Left kidney (tissue), 2 donors: ENCODE results near the gene HOXB6. TPM values are rescaled to one million over a fixed set of nuclear protein-coding genes. Genes with fewer than 3 reads are reported as not detected.

Experiments
- DNase-seq: peaks from one replicate; pipeline ENCODE4 v3.0.0-alpha.2; 2013
- polyA plus RNA-seq: library from polyadenylated mRNA; unstranded; fragments of 120-200 nt; gene quantifications from one replicate; pipeline ENCODE4 v1.2.1, GENCODE V29; 2013; ENCODE audit not compliant: insufficient read length

Gene HOXB6
- polyA plus RNA-seq, 1 donor, result 98.2 TPM

GRCh38 chr17:48636177-48637018 is 31.6 kb upstream of the HOXB6 start:
- peak; percentile 90 for DNase-seq

- no peak for DNase-seq
These were observed 29.9 kb upstream of the HOXB6 start for GRCh38 chr17:48634493-48635208.

DNA sequence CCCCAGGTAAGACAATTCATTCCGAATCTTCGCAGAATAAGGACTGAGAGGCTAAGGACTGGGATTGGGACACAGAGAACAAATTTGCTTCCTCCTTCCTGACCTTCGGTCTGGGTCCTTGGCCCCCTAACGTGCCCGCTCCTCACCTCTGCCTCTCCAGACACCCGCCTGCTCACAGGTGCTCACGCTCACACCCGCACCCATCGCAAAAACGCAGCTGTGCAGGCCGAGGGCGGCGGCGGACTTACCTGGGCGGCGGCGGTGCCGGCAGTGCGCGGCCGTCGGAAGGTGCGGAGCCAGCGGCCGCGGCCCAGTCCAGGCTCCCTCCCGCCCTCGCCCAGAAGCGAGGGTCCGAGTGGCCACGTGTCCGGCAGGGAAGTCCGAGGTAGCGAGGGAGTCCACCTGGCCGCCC is 28.5 kb upstream of the HOXB6 start:
- no peak for DNase-seq

DNA sequence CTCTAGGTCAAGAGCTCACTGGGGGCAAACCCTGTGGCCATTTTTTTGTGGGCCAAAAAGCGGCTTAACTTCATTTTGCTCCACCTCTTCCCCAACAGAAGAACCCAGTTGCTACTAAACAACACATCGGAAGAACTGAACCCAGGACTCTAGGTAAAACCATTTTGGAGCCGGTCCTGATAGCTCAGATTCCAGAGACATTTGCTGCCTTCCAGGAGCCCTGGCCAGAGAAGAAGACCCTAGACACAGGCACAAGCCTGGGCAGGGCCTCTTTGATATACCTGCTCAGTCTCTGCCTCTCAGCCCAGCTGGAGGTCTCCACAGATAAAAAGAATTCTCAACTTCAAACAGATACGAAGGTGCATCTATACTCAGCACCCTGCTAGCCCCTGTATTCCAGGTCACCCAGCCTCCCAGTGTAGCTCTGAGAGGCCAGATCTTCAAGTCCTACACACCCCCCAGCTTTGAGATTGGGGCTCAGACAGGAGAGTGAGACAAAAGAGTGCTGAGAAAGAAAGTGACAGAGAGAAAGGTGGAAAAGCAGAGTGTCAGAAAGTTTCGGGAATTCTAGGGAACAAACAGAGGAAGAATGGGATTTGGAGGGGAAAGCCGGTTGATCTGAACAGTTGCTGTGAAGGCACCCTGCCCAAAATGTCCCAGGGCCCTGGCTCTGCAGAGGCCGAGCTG is 27.9 kb upstream of the HOXB6 start:
- DNase-seq, result no peak

GRCh38 chr17:48631693-48632578 is 27.1 kb upstream of the HOXB6 start:
- no peak for DNase-seq

DNA sequence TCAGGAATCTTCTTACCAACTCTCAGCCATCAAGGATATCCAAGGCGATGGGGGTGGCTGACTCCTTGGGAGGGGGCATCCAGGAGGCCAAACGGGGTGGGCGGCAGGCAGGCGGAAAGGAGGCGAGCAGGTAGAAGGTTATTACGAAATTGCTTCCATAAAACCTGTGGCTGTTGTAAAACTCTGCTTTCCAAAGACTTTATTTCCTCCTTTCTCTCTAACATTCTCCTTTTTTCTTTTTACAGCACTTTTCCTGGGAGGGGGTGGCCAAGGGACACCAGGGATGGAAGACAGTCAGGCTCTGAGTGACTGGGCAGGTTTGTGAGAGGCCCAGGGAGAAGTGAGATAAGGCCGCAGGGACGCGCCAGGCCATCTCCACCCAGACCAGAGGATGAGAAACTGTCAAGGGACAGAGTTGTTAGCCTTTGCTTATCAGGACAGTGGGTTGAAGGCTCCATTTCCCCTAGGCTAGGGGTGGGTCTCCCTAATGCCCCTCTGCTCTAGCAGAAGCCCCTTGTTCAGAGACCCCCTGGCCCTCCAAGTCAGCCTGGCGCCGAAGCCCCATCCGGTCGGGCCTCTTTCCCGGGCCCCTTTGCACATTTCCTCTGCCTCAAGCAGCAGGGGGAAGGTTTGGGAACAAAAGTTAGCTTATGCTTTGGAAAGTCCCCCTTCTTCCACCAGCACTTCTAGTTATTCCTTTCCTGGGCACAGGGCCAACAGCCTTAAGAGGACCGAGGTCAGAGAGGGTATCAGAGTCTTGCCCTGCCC is 26.3 kb upstream of the HOXB6 start:
- DNase-seq, result no peak

DNA sequence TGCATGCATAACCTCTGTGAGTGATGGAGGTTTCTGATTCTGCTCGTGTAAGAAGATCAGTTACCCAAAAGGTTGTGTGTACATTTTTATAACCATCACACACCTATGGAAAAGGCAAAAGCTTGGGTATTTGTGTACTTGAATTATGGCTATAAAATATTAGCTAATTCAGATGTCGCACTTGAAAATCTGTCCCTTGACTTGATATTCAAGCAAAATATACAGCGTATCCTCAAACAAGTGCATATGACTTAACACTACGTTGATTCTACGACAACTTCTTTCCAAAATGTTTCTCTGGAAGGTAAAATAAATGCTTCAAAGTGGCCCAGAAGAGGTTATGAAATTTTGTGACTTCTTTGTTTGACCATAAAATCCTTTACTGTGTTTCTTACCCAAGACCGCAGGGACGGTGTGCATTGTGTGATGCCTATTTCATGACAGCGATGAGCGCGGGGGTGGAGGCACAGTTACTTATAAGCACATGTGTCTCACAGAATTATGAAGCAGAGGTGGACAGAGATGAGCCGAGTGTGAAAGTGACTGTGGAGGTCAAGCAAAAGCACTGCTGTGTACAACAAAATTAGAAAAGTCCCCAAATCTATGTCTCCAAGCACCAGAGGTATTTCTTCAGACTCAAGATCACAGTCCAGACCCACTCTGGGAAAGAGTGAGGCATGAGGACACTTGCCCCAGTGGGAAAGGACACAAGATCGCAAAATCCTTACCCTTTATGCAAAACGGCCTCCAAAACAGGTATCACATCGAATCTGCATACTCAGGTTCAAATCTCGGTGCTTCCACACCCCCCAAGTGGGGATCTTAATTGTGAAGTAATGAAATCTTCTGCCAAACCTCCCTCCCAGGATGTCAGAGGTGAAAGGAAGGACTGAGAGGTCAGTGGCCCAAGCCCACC is 25.5 kb upstream of the HOXB6 start:
- DNase-seq, result no peak

GRCh38 chr17:48629411-48629759 is 24.6 kb upstream of the HOXB6 start:
- no peak for DNase-seq

DNA sequence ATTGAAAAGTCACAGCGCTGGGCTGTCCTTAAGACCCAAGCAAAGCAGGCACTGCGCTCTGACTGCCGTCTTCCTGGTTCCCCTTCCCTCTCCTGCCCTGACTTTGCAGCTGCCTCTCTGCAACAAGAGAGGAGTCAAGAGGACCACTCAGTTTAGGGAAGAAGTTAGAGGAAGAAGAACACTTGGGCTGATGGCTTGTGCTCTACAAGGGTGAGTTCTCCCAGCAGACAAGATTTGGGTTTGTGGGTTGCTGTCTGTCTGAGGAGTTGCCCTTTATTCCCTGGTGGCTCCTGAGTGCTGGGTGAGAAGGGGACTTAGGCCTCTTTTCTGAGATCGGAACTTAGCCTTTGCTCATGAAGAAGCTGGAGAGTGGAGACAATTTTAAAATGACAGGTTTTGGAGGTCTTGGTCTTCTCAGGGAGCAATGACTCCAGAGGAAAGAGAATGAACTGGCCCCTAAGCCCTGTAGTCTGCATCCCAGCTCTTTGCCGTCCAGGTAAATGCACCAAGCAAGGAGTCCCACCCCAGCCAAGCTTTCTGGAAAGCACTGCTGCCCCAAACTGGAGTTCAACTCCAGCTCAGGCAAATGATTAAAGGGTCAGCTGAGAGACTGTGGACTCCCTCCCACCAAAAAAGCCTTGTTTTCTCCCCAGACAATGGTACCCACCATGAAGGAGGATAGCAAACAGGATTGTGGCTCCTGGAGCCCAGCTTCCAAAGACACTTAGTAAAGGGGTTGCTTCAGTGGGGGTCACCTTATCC is 24.0 kb upstream of the HOXB6 start:
- DNase-seq, result no peak

DNA sequence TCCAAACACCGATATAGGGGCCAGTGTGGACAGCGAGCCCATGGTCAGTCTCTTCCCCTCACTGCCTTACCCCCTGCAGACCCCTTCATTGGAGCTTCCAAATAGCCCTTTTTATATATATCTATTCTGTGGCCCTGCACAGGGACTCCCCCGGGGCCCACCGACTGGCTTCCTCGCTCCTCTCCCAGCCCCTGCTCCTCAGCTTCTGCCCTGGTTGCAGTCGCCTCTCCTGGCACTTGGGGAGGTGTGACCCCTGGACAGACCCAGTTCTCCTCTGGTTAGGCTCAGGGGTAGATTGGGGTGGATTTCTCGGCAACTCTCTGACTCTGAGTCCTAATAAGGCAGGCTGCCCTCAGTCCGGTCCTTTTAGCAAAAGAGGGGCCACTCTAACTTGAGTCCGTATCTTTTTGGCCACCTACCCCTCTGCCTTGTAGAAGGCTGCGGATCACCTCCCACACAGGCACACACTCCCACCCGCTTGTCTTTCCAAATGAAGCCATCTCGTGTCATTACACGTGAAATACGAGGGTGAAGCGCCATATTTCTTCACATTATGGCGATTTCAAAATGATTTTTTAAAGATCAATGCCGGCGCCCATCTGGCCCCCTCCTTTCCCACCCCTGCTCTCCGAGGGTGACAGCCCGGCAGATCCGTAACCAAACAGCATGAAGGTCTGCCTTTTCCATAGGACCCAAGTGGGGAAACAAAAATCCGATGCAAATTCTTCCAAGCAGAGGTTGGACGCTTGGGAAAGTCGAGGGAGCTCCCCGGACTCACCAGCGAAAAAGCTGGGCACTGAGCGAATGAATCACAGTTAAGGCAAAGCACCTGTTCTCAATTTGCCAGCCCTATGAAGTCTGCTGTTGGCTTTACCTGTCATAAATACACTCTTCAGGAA is 23.1 kb upstream of the HOXB6 start:
- DNase-seq, result no peak

DNA sequence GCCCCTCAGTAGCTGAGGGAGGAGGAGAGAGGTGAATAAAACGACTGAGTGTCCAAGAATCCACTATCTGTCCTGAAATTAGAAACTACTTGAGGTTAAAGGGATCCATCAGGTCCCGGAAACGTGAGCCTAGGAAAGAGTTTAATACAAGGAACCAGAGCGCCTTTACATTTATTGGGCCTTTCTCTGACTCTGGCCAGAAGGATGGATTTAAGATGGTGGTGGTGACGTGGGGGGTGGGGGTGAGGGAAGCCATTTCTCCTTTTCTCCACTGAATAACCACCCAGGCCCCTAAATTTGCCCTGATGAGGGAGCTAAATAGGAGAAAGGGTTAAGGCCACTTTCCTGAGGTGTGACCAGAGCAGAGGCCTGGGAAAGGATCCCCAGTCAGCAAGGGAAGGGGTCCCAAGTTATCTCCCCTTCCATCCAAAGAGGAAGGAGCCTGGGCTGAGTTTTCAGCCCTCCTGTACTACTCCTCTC is 22.4 kb upstream of the HOXB6 start:
- DNase-seq, result no peak

GRCh38 chr17:48626245-48627117 is 21.7 kb upstream of the HOXB6 start, which contains the start of gene HOXB9:
TSS of gene HOXB9 (minus strand) at chr17:48626358. CDS start at chr17:48626269, 89 bp downstream.
- peak; percentile 83 for DNase-seq

- peak; percentile 39 for DNase-seq
These were observed 20.9 kb upstream of the HOXB6 start for GRCh38 chr17:48625495-48626244.

GRCh38 chr17:48624544-48625494 is 20.0 kb upstream of the HOXB6 start:
- peak; percentile 38 for DNase-seq

DNA sequence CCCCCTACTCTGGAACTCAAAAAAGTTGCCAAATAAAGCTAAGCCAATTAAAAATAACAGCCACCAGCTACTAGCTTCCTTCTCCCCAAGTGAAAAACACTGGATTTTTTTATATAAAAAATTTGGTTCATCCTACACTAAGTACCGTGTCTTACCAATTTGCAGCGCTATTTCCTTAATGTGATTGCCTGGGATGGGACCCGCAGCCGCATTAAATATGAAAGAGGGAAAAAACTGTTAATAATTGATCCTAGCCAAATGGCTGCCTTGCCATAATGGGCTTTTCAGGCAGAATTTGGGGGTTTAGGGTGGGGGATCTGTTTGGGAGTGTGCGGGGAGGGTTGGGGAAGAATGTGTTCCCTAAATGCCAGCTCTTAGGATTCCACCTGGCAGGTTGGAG is 19.3 kb upstream of the HOXB6 start:
- no peak for DNase-seq
